Esophagus squamous epithelium (tissue), 5 donors: ENCODE measurements around the gene KNDC1. TPM values are rescaled to one million over a fixed set of nuclear protein-coding genes. Genes with fewer than 3 reads are reported as not detected.

Experiments used
- DNase-seq: peaks from one replicate; lab custom pipeline; 2025; lab: John Stamatoyannopoulos, UW
- H3K27ac ChIP-seq, 4 donors: fragments of 200-600 bp; sonication (generic); one replicate each; pipeline ENCODE4 v1.5.1; 2016 to 2019; ENCODE audit warnings: mild to moderate bottlenecking in 1 of 4
- H3K27me3 ChIP-seq, 4 donors: fragments of 200-600 bp; sonication (generic); 1 replicate in 3 of 4; 2 replicates in 1 of 4; pipeline versions ENCODE4 v1.5.1 to v1.6.0; 2017 to 2021; ENCODE audit warnings: antibody characterized with exemption in 1 of 4
- H3K36me3 ChIP-seq, 3 donors: fragments of 200-600 bp; sonication (generic); one replicate each; pipeline ENCODE4 v1.5.1; 2016 to 2019
- H3K4me1 ChIP-seq, 3 donors: fragments of 200-600 bp; sonication (generic); one replicate each; pipeline ENCODE4 v1.5.1; 2017 to 2019
- H3K4me3 ChIP-seq, 4 donors: fragments of 200-600 bp; sonication (generic); 1 replicate in 3 of 4; 2 replicates in 1 of 4; pipeline ENCODE4 v1.5.1; 2016 to 2019; ENCODE audit warnings: mild to moderate bottlenecking in 2 of 4, moderate library complexity in 1 of 4
- H3K9me3 ChIP-seq, 3 donors: fragments of 200-600 bp; sonication (generic); one replicate each; pipeline ENCODE4 v1.5.1; 2016 to 2019
- POLR2A ChIP-seq, 4 donors: fragments of 450-650 bp; IDR thresholded peaks; one replicate each; pipeline ENCODE4 v1.6.1; 2017; ENCODE audit warnings: antibody characterized with exemption in 4 of 4, mild to moderate bottlenecking in 4 of 4, moderate library complexity in 3 of 4
- WGBS, 2 donors: methylation state at CpG; one replicate each; pipeline ENCODE4 v1.1.5; 2018; 5-methylcytosine and 5-hydroxymethylcytosine counted together
- intact Hi-C: fragments of 100-400 bp; cut with DNase I; formaldehyde crosslinking; loops from one replicate; pipeline ENCODE4 v1.15.0; 2022
- total RNA-seq, 4 donors: library from RNA; depleted of rRNA; stranded (reverse); fragments of >200 nt; gene quantifications; one replicate each; pipeline ENCODE4 v1.1.0, GENCODE V29; 2016
- TF ChIP-seq, protein P1 (sequence below), 6 experiments: fragments of 450-650 bp in 4 of 6; fragments of 200-600 bp in 2 of 6; sonication (generic) in 2 of 6; IDR thresholded peaks; one replicate each; pipeline ENCODE4 v1.5.1; 2016 to 2019; ENCODE audit warnings: antibody characterized with exemption in 6 of 6, mild to moderate bottlenecking in 4 of 6, moderate library complexity in 4 of 6
- donor health status: DM: yes; HTN: yes; CAD: no.

KNDC1 gene
- total RNA-seq, 4 donors from 2014 or later: 0.19 to 0.64 (median 0.53) TPM; not detected in 1

DNA sequence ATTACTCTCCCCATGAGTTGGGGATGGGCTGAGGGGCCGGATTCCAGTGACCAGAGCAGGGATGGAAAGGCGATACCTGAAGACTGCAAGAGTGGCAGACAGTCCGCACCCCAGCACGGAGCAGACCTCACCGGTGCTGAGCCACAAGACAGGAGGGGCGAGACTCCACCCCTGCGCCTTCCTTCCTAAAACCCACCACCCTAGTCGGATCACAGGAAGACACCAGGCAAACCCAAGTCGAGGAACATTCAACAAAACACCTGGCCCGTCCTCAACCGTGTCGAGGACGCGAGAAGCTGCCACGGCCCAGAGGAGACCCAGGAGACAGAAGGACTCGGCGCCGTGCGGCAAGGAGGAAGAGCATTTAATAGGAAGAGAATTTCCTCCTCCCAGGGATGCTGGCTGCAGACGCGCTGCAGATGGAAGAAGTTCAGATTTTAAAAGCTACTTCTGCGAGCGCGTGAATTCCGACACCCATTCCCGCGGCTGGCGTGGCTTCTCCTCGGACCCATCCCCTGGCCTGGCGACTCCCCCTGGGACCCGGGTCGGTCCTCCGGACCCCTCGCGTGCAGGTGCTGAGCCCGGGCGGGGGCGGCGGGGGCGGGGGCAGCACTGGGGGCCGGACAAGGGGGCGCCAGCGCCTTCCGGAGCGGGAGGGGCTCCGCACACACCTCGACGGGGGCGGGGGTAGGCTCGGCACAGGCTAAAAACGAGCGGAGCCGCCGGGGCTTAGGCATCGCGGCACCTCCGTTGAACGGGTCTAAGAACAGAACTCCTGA lies 69.4 kb downstream of the KNDC1 start:
- Histone ChIP-seq H3K4me3 (peak overlapping the region in 1 of 4 donors; percentile 42), H3K27me3 (peaks cover 4 to 100% (median 13%) of the 10 kb centered on the region in 4 donors), H3K9me3 (no peaks in the 10 kb centered on the region), H3K4me1 (peaks cover 0 to 17% (median 16%) of the 10 kb centered on the region in 3 donors), H3K27ac (no peak overlapping the region), H3K36me3 (no peaks in the 10 kb centered on the region)
- intact Hi-C loops: no loop called here
- no peak for TF ChIP-seq POLR2A (IDR thresholded peaks at IDR 0.05)
- TF ChIP-seq, protein P1, sequence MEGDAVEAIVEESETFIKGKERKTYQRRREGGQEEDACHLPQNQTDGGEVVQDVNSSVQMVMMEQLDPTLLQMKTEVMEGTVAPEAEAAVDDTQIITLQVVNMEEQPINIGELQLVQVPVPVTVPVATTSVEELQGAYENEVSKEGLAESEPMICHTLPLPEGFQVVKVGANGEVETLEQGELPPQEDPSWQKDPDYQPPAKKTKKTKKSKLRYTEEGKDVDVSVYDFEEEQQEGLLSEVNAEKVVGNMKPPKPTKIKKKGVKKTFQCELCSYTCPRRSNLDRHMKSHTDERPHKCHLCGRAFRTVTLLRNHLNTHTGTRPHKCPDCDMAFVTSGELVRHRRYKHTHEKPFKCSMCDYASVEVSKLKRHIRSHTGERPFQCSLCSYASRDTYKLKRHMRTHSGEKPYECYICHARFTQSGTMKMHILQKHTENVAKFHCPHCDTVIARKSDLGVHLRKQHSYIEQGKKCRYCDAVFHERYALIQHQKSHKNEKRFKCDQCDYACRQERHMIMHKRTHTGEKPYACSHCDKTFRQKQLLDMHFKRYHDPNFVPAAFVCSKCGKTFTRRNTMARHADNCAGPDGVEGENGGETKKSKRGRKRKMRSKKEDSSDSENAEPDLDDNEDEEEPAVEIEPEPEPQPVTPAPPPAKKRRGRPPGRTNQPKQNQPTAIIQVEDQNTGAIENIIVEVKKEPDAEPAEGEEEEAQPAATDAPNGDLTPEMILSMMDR (IDR thresholded peaks at IDR 0.05): no peak
- DNase-seq: no peak
- 24 to 30% methylated on average over 8 to 11 of the region's 58 CpGs for WGBS, 2 donors

DNA sequence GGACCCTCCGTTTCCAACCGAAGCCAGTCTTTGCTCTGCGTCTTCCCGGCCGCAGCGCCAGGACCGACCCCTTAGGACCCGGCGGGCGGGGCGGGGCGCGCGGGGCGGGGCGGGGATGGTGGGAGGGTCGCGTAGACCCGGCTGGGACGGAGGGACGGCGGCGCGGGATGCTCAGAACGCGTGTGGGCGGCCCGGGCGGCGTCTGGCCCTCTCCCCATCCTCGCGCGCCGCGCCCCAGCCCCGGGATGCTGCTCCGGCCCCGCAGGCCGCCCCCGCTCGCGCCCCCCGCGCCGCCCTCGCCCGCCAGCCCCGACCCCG lies 70.0 kb downstream of the KNDC1 start, which contains the start of gene UTF1:
UTF1 (plus strand) TSS at position 174 of the 318 bp plus-strand sequence; CDS start at position 246, 72 bp downstream.
- Histone ChIP-seq H3K4me1 (peaks cover 0 to 17% (median 16%) of the 10 kb centered on the region in 3 donors), H3K36me3 (no peaks in the 10 kb centered on the region), H3K27me3 (peaks cover 4 to 100% (median 13%) of the 10 kb centered on the region in 4 donors), H3K27ac (no peak within 1 kb of the TSS), H3K9me3 (no peaks in the 10 kb centered on the region), H3K4me3 (peak within 1 kb of the TSS in 2 of 4 donors; percentile 15 to 42)
- intact Hi-C loops: no loop called here
- WGBS, 2 donors: no CpG with 5 or more reads among the region's 49 CpGs
- TF ChIP-seq, protein P1 (IDR thresholded peaks at IDR 0.05): no peak
- DNase-seq: no peak

DNA sequence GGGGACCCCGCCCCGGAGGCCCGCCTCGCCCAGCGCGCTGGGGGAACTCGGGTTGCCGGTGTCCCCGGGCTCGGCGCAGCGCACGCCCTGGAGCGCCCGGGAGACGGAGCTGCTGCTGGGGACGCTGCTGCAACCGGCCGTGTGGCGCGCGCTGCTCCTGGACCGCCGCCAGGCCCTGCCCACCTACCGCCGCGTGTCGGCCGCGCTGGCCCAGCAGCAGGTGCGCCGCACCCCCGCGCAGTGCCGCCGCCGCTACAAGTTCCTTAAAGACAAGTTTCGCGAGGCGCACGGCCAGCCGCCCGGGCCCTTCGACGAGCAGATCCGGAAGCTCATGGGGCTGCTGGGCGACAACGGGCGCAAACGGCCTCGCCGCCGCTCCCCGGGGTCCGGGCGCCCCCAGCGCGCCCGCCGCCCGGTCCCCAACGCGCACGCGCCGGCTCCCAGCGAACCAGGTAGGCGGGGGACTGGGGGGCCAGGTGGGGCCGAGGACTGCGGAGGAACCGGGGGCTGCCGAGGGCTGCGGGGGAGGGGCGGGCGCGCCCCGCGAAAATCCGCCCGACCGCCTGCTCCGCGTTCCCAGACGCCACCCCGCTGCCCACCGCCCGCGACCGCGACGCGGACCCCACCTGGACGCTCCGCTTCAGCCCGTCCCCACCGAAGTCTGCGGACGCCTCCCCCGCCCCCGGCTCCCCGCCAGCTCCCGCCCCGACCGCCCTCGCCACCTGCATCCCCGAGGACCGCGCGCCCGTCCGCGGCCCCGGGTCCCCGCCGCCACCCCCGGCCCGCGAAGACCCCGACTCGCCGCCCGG lies 70.6 kb downstream of the KNDC1 start:
- H3K27me3 ChIP-seq: peaks cover 4 to 100% (median 15%) of the 10 kb centered on the region in 4 donors

DNA sequence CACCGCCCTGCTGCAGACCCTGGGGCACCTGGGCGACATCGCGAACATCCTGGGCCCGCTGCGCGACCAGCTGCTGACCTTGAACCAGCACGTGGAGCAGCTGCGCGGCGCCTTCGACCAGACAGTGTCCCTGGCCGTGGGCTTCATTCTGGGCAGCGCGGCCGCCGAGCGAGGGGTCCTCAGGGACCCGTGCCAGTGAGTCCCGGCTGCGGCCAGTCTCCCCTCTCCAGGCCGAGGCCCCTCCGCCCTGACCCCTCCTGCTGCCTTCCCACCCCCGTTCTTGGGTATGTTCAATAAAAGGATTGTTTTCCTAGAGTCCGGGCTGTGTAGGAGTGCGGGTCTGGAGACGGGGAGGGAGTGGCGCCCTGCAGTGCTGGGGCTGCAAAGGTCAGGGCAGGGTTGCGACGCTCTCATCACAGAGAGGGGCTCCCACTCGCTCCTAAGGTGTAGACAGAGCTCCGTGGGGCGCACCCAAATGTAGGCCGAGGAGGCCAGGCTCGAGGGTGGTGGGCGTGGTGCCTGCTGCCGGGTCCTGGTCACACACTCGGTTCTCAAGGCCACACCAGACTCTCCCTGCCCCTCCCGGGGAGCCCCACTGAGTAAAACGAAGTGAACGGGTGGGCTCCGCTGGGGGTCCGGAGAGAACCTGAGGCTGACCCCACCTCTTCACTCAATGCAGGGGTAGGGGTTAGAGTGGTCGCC lies 71.4 kb downstream of the KNDC1 start:
- intact Hi-C loops: no loop called here
- Histone ChIP-seq H3K9me3 (no peaks in the 10 kb centered on the region), H3K27me3 (peaks cover 10 to 100% (median 19%) of the 10 kb centered on the region in 4 donors), H3K4me3 (peak overlapping the region in 1 of 4 donors; percentile 42), H3K27ac (no peak overlapping the region), H3K4me1 (peaks cover 2 to 30% (median 21%) of the 10 kb centered on the region in 3 donors), H3K36me3 (no peaks in the 10 kb centered on the region)
- WGBS, 2 donors: 17% methylated on average over 20 of the region's 44 CpGs; no CpG with 5 or more reads in 1 of the 2 donors
- TF ChIP-seq, protein P1 (IDR thresholded peaks at IDR 0.05): no peak
- no peak for TF ChIP-seq POLR2A (IDR thresholded peaks at IDR 0.05)
- no peak for DNase-seq

More for the DNA sequence above, 70.6 kb downstream of the KNDC1 start:
- intact Hi-C loops: no loop called here
- peak overlapping the region in 2 of 4 donors; percentile 15 to 42 for H3K4me3 ChIP-seq
- peaks cover 0 to 22% (median 17%) of the 10 kb centered on the region in 3 donors for H3K4me1 ChIP-seq
- H3K36me3 ChIP-seq: no peaks in the 10 kb centered on the region
- no peaks in the 10 kb centered on the region for H3K9me3 ChIP-seq
- no CpG with 5 or more reads among the region's 122 CpGs for whole genome bisulfite sequencing, 2 donors
- no peak overlapping the region for H3K27ac ChIP-seq
- DNase-seq: no peak
- TF ChIP-seq POLR2A (IDR thresholded peaks at IDR 0.05): no peak
- TF ChIP-seq, protein P1 (IDR thresholded peaks at IDR 0.05): no peak
